ENCODE results near the gene CLK3.

GRCh38 chr15:74636984-74637383 lies 21.3 kb downstream of the CLK3 start:
- no peak for TF ChIP-seq CTCF (IDR thresholded peaks at IDR 0.05; ENCODE audit: extremely low read depth in 1 of 2, insufficient read depth in 1 of 2, low read depth in 1 of 2, low read length in 2 of 2)
- TF ChIP-seq POLR2A (IDR thresholded peaks at IDR 0.05; ENCODE audit: low read depth, low read length) = no peak
- no peak for TF ChIP-seq EZH2 (IDR thresholded peaks at IDR 0.05; ENCODE audit: borderline replicate concordance, low read depth, low read length, severe bottlenecking)
- TF ChIP-seq MAX (IDR thresholded peaks at IDR 0.05; ENCODE audit: insufficient read depth, insufficient read length) = no peak
- no peak for TF ChIP-seq POLR2AphosphoS5 (IDR thresholded peaks at IDR 0.05; ENCODE audit: insufficient read depth, low read depth, low read length)
- no peak for TF ChIP-seq JUN (IDR thresholded peaks at IDR 0.05; ENCODE audit: borderline replicate concordance, insufficient read depth, insufficient read length, low read depth)
- no peak for TF ChIP-seq GATA2 (IDR thresholded peaks at IDR 0.05; ENCODE audit: insufficient read depth, insufficient read length, low read depth, low read length)

All from endothelial cell of umbilical vein (primary cell).